LNCAP (cell line): ENCODE data around the gene CMTM6.

Source experiments
- TF ChIP-seq, protein P1 (sequence below): fragments of 450-650 bp; IDR thresholded peaks from 2 replicates; pipeline ENCODE4 v1.5.1; 2017; ENCODE audit warnings: mild to moderate bottlenecking

The CMTM6 gene

GRCh38 chr3:32502118-32502945, at the start of gene CMTM6:
Gene CMTM6, minus strand, starts transcription at chr3:32502852. Its CDS starts 107 bp downstream, at chr3:32502745.
- TF ChIP-seq, protein P1, sequence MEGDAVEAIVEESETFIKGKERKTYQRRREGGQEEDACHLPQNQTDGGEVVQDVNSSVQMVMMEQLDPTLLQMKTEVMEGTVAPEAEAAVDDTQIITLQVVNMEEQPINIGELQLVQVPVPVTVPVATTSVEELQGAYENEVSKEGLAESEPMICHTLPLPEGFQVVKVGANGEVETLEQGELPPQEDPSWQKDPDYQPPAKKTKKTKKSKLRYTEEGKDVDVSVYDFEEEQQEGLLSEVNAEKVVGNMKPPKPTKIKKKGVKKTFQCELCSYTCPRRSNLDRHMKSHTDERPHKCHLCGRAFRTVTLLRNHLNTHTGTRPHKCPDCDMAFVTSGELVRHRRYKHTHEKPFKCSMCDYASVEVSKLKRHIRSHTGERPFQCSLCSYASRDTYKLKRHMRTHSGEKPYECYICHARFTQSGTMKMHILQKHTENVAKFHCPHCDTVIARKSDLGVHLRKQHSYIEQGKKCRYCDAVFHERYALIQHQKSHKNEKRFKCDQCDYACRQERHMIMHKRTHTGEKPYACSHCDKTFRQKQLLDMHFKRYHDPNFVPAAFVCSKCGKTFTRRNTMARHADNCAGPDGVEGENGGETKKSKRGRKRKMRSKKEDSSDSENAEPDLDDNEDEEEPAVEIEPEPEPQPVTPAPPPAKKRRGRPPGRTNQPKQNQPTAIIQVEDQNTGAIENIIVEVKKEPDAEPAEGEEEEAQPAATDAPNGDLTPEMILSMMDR = no peak

GRCh38 chr3:32552013-32552412, 49.4 kb upstream of the CMTM6 start:
- TF ChIP-seq, protein P1 = no peak

GRCh38 chr3:32551496-32551895, 48.8 kb upstream of the CMTM6 start:
- TF ChIP-seq, protein P1 = no peak

- TF ChIP-seq, protein P1 = no peak
Measured at GRCh38 chr3:32551087-32551486, 48.4 kb upstream of the CMTM6 start.

DNA sequence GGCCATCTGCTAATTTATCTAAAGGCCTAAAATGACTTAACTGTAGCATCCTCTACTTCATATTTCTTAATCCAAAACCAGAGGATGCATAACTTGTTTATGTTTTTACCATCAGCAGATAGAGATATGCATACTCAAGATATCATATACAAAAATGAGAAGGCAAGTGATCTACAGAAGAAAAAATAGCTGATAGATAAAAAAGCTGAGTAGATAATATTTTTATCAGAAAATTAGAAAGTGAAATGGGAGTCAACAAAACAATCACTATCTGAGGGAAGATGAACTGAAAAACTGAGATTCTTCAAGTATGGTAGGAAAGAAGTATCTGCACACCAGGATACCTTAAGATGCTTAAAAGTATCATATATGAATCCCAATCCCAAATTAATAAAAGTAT, 42.7 kb upstream of the CMTM6 start:
- TF ChIP-seq, protein P1 = no peak

DNA sequence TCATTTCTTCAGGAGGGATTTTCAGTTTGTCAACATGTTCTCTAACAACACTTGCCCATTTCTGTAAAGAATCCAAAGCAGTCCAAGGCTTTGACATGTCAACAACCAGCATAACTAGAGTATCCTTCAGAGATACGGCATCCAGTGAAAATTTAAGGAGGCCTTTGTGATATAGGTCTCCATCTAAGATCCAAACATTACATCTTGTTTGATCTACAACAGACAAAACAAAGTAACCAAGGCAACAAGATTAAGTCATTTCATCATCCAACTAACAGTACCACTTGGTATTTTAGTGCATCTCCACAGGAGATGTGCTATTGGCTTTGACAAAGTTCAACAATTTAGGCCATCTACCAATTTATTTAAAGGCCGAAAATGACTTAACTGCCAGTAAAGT, 42.2 kb upstream of the CMTM6 start:
- TF ChIP-seq, protein P1 = no peak

DNA sequence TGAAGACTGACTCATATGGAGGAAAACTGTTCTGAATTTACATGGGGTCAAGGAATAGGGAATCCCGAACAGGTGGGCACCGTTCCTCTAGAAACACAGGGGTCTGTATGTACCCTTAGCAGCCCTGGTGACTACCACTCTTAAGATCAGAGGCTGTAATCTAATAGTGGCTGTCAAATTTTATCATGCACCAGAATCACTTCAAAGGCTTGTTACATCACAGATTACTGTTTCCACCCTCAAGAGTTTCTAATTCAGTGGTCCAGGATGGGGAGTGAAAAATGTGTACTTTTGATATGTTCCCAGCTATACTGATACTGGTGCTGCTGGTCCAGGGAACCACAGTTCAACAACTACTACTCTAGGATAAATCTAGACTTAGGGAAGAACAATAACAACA, 40.2 kb upstream of the CMTM6 start:
- TF ChIP-seq, protein P1 = no peak
